ENCODE measurements around the gene PDE3A. TPM values are rescaled to one million over a fixed set of nuclear protein-coding genes. Genes with fewer than 3 reads are reported as not detected.

Gene PDE3A
- total and polyA plus RNA-seq, 2 donors from 2014 or later = 3.3 to 18.3 TPM

DNA sequence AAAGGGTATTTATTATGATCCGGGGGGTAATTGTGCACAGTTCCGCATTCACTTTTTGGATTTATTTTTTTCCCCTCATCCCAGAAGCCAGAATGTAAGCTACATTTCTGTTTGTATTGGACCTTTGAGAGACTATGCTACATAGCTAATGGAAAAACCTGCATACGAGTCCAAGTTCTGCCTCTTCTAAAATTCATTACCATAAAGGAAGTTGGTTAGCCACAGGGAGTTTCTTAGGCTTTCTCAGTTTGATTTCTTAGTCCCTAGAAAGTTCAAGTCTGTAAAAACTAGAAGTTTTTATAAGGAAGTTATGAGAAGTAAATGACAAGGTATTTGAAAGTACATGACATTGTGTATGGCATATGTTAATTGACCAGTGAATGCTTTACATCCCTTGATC is 138.7 kb downstream of the PDE3A start:
- no peak for FAIRE-seq
- H3K9me3 ChIP-seq (ENCODE audit: control insufficient read depth in 2 of 3, insufficient read depth in 1 of 3, low read length in 3 of 3) = no peaks in the 10 kb centered on the region
- H3K36me3 ChIP-seq (ENCODE audit: control insufficient read depth in 2 of 3, insufficient read depth in 3 of 3, low read length in 3 of 3) = no peaks in the 10 kb centered on the region
- intact Hi-C loops (cut with DNase I) = no loop called here
- H3K9ac ChIP-seq (ENCODE audit: low read length in 3 of 3) = no peak overlapping the region
- H3K27ac ChIP-seq (ENCODE audit: low read depth in 2 of 2, low read length in 2 of 2) = no peak overlapping the region
- DNase-seq = no peak
- no peaks in the 10 kb centered on the region for H3K4me1 ChIP-seq (ENCODE audit: control insufficient read depth in 2 of 3, insufficient read depth in 2 of 3, low read depth in 1 of 3, low read length in 3 of 3)
- H3K4me3 ChIP-seq (ENCODE audit: low read length in 3 of 3) = no peak overlapping the region
- TF ChIP-seq, protein P1, sequence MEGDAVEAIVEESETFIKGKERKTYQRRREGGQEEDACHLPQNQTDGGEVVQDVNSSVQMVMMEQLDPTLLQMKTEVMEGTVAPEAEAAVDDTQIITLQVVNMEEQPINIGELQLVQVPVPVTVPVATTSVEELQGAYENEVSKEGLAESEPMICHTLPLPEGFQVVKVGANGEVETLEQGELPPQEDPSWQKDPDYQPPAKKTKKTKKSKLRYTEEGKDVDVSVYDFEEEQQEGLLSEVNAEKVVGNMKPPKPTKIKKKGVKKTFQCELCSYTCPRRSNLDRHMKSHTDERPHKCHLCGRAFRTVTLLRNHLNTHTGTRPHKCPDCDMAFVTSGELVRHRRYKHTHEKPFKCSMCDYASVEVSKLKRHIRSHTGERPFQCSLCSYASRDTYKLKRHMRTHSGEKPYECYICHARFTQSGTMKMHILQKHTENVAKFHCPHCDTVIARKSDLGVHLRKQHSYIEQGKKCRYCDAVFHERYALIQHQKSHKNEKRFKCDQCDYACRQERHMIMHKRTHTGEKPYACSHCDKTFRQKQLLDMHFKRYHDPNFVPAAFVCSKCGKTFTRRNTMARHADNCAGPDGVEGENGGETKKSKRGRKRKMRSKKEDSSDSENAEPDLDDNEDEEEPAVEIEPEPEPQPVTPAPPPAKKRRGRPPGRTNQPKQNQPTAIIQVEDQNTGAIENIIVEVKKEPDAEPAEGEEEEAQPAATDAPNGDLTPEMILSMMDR (IDR thresholded peaks at IDR 0.05; ENCODE audit: borderline replicate concordance, extremely low read depth, insufficient read depth) = no peak
- H3K27me3 ChIP-seq (ENCODE audit: control insufficient read depth, insufficient read depth, low read length) = no peaks in the 10 kb centered on the region

DNA sequence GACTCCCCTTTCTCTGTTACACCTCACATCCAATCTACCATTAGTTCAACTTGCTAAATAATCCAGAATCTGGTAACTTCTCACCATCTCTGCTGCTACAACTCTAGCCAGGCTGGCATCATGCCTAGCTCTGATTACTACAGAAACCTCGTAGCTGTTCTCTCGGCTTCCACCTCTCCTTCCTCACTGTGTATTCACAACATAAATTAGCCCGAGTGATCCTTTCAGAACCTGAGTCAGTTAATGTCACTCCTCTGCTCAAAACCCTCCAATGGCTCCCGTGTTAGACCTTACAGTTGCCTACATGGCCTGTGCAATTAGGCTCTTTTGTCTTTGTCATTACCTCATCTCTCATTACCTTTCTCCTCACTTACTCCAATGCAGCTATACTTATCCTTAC is 139.4 kb downstream of the PDE3A start:
- Histone ChIP-seq H3K4me1 (ENCODE audit: control insufficient read depth in 2 of 3, insufficient read depth in 2 of 3, low read depth in 1 of 3, low read length in 3 of 3) (no peaks in the 10 kb centered on the region), H3K9me3 (ENCODE audit: control insufficient read depth in 2 of 3, insufficient read depth in 1 of 3, low read length in 3 of 3) (no peaks in the 10 kb centered on the region), H3K27me3 (ENCODE audit: control insufficient read depth, insufficient read depth, low read length) (no peaks in the 10 kb centered on the region), H3K27ac (ENCODE audit: low read depth in 2 of 2, low read length in 2 of 2) (no peak overlapping the region), H3K4me3 (ENCODE audit: low read length in 3 of 3) (no peak overlapping the region), H3K36me3 (ENCODE audit: control insufficient read depth in 2 of 3, insufficient read depth in 3 of 3, low read length in 3 of 3) (no peaks in the 10 kb centered on the region), H3K9ac (ENCODE audit: low read length in 3 of 3) (no peak overlapping the region)
- FAIRE-seq = no peak
- intact Hi-C loops (cut with DNase I) = no loop called here
- no peak for DNase-seq
- TF ChIP-seq, protein P1 (IDR thresholded peaks at IDR 0.05; ENCODE audit: borderline replicate concordance, extremely low read depth, insufficient read depth) = no peak

DNA sequence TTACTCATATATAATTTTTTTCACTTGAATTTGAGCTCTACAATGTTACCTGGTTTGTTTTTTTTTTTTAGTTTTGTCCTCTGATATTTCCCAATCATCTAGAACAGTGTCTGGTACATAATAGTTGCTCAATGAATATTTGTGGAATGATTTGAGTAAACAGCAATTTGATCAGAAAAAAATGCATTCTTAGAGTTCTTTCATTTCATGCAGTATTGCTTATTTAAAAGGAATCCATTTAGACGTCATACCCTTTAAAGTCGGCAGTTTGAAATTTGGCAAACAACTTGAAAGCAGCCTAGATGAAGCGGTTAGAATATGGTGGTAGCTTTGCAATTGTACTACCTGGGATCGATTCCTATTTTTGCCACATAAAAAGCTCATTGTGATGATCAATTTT is 140.0 kb downstream of the PDE3A start:
- DNase-seq = no peak
- no peaks in the 10 kb centered on the region for H3K27me3 ChIP-seq (ENCODE audit: control insufficient read depth, insufficient read depth, low read length)
- no peak overlapping the region for H3K27ac ChIP-seq (ENCODE audit: low read depth in 2 of 2, low read length in 2 of 2)
- intact Hi-C loops (cut with DNase I) = no loop called here
- no peaks in the 10 kb centered on the region for H3K9me3 ChIP-seq (ENCODE audit: control insufficient read depth in 2 of 3, insufficient read depth in 1 of 3, low read length in 3 of 3)
- H3K4me1 ChIP-seq (ENCODE audit: control insufficient read depth in 2 of 3, insufficient read depth in 2 of 3, low read depth in 1 of 3, low read length in 3 of 3) = no peaks in the 10 kb centered on the region
- no peak overlapping the region for H3K9ac ChIP-seq (ENCODE audit: low read length in 3 of 3)
- no peak overlapping the region for H3K4me3 ChIP-seq (ENCODE audit: low read length in 3 of 3)
- TF ChIP-seq, protein P1 (IDR thresholded peaks at IDR 0.05; ENCODE audit: borderline replicate concordance, extremely low read depth, insufficient read depth) = no peak
- no peaks in the 10 kb centered on the region for H3K36me3 ChIP-seq (ENCODE audit: control insufficient read depth in 2 of 3, insufficient read depth in 3 of 3, low read length in 3 of 3)
- no peak for FAIRE-seq

DNA sequence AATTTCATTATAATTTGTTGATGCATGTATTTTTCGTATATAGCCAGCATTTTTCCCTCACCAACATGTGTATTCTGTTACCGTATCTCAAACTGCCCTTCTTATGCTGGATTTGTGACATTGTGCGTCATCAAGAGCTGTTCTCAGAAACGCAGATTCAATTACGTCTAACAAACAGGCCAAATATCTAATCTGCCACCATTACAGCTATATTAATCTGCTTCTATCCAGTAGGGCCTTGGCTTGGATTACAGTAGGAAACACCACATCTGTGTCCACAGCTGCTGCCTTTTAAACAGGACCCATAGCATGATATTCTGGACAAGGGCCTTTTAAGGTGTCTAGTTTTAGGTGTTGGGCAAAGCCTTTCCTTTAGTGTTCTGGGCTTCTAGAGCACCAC is 140.6 kb downstream of the PDE3A start:
- Histone ChIP-seq H3K4me3 (ENCODE audit: low read length in 3 of 3) (no peak overlapping the region), H3K9me3 (ENCODE audit: control insufficient read depth in 2 of 3, insufficient read depth in 1 of 3, low read length in 3 of 3) (no peaks in the 10 kb centered on the region), H3K27me3 (ENCODE audit: control insufficient read depth, insufficient read depth, low read length) (no peaks in the 10 kb centered on the region), H3K36me3 (ENCODE audit: control insufficient read depth in 2 of 3, insufficient read depth in 3 of 3, low read length in 3 of 3) (no peaks in the 10 kb centered on the region), H3K9ac (ENCODE audit: low read length in 3 of 3) (no peak overlapping the region), H3K27ac (ENCODE audit: low read depth in 2 of 2, low read length in 2 of 2) (no peak overlapping the region), H3K4me1 (ENCODE audit: control insufficient read depth in 2 of 3, insufficient read depth in 2 of 3, low read depth in 1 of 3, low read length in 3 of 3) (no peaks in the 10 kb centered on the region)
- intact Hi-C loops (cut with DNase I) = no loop called here
- TF ChIP-seq, protein P1 (IDR thresholded peaks at IDR 0.05; ENCODE audit: borderline replicate concordance, extremely low read depth, insufficient read depth) = no peak
- no peak for FAIRE-seq
- DNase-seq = no peak

All from kidney (tissue), 14 donors.